PC-9 (cell line): Measurements from ENCODE around the gene BEST2.

Source experiments
- EZH2 ChIP-seq: fragments of 200-600 bp; sonication (generic); IDR thresholded peaks from 2 replicates; pipeline ENCODE4 v1.8.0; 2017; ENCODE audit warnings: antibody characterized with exemption, low read depth
- TF ChIP-seq, protein P1 (sequence below): fragments of 200-600 bp; sonication (generic); conservative IDR thresholded peaks from 2 replicates; pipeline ENCODE4 v1.6.1; 2017; ENCODE audit warnings: mixed run types, antibody characterized with exemption, mild to moderate bottlenecking, moderate library complexity

DNA sequence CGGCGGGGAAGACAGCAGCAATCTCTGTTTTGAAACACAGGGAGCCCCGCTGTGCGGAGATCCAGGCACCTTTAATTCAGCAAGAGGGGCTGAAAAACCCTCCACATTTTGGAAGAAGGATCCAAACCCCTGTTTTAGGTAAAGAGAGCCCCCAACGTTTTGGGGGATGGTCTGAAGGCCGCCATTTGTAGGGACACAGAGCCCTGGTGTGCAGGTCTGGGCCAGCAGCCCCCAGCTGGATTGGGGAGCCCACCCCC, 27.2 kb downstream of the BEST2 start:
- TF ChIP-seq, protein P1, sequence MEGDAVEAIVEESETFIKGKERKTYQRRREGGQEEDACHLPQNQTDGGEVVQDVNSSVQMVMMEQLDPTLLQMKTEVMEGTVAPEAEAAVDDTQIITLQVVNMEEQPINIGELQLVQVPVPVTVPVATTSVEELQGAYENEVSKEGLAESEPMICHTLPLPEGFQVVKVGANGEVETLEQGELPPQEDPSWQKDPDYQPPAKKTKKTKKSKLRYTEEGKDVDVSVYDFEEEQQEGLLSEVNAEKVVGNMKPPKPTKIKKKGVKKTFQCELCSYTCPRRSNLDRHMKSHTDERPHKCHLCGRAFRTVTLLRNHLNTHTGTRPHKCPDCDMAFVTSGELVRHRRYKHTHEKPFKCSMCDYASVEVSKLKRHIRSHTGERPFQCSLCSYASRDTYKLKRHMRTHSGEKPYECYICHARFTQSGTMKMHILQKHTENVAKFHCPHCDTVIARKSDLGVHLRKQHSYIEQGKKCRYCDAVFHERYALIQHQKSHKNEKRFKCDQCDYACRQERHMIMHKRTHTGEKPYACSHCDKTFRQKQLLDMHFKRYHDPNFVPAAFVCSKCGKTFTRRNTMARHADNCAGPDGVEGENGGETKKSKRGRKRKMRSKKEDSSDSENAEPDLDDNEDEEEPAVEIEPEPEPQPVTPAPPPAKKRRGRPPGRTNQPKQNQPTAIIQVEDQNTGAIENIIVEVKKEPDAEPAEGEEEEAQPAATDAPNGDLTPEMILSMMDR = no peak
- TF ChIP-seq EZH2 = no peak
